Duodenal mucosa (tissue), 2 donors: ENCODE measurements around the gene FXYD5.

Experiments used
- H3K27ac ChIP-seq: one replicate; pipeline ENCODE4 v1.7.0; 2013; ENCODE audit warnings: low read depth, low read length
- H3K27me3 ChIP-seq, 2 donors: one replicate each; pipeline ENCODE4 v1.7.0; 2013; ENCODE audit warnings: low read length in 2 of 2, control low read depth in 1 of 2; ENCODE audit not compliant: insufficient read depth in 2 of 2, control insufficient read depth in 1 of 2
- H3K36me3 ChIP-seq, 2 donors: one replicate each; pipeline ENCODE4 v1.7.0; 2013; ENCODE audit warnings: low read length in 2 of 2, control low read depth in 1 of 2; ENCODE audit not compliant: insufficient read depth in 2 of 2, control insufficient read depth in 1 of 2
- H3K4me1 ChIP-seq, 2 donors: one replicate each; pipeline ENCODE4 v1.7.0; 2013; ENCODE audit warnings: low read length in 2 of 2, control low read depth in 1 of 2; ENCODE audit not compliant: insufficient read depth in 2 of 2, control insufficient read depth in 1 of 2
- H3K4me3 ChIP-seq, 2 donors: one replicate each; pipeline ENCODE4 v1.7.0; 2013; ENCODE audit warnings: low read length in 2 of 2, low read depth in 1 of 2
- H3K9ac ChIP-seq, 2 donors: one replicate each; pipeline ENCODE4 v1.7.0; 2013; ENCODE audit warnings: low read length in 2 of 2, low read depth in 1 of 2
- H3K9me3 ChIP-seq, 2 donors: one replicate each; pipeline ENCODE4 v1.7.0; 2013; ENCODE audit warnings: low read length in 2 of 2, control low read depth in 1 of 2; ENCODE audit not compliant: control insufficient read depth in 1 of 2

The FXYD5 gene

GRCh38 chr19:35119578-35120155, 34.9 kb upstream of the FXYD5 start:
- Histone ChIP-seq H3K4me1 (peaks cover 51 to 68% of the 10 kb centered on the region in 2 donors), H3K9me3 (no peaks in the 10 kb centered on the region), H3K9ac (no peak overlapping the region), H3K36me3 (no peaks in the 10 kb centered on the region), H3K27me3 (no peaks in the 10 kb centered on the region), H3K27ac (no peak overlapping the region), H3K4me3 (no peak overlapping the region)

GRCh38 chr19:35120492-35120891, 34.0 kb upstream of the FXYD5 start:
- no peaks in the 10 kb centered on the region for H3K27me3 ChIP-seq
- no peaks in the 10 kb centered on the region for H3K9me3 ChIP-seq
- no peak overlapping the region for H3K27ac ChIP-seq
- no peak overlapping the region for H3K9ac ChIP-seq
- peak overlapping the region in 1 of 2 donors; percentile 6 for H3K4me3 ChIP-seq
- H3K36me3 ChIP-seq = no peaks in the 10 kb centered on the region
- peaks cover 50 to 66% of the 10 kb centered on the region in 2 donors for H3K4me1 ChIP-seq

- Histone ChIP-seq H3K9me3 (no peaks in the 10 kb centered on the region), H3K36me3 (no peaks in the 10 kb centered on the region), H3K27ac (no peak overlapping the region), H3K9ac (no peak overlapping the region), H3K27me3 (no peaks in the 10 kb centered on the region), H3K4me3 (peak overlapping the region in 1 of 2 donors; percentile 6), H3K4me1 (peaks cover 50 to 68% of the 10 kb centered on the region in 2 donors)
These were observed 33.6 kb upstream of the FXYD5 start for GRCh38 chr19:35120898-35121297.

GRCh38 chr19:35122687-35123551, 31.6 kb upstream of the FXYD5 start:
- Histone ChIP-seq H3K4me3 (no peak overlapping the region), H3K4me1 (peaks cover 50% of the 10 kb centered on the region in 2 donors)

GRCh38 chr19:35123573-35123972, 31.0 kb upstream of the FXYD5 start:
- Histone ChIP-seq H3K36me3 (no peaks in the 10 kb centered on the region), H3K27ac (no peak overlapping the region), H3K4me1 (peaks cover 44 to 47% of the 10 kb centered on the region in 2 donors), H3K9me3 (no peaks in the 10 kb centered on the region), H3K27me3 (no peaks in the 10 kb centered on the region), H3K4me3 (peak overlapping the region in 1 of 2 donors; percentile 76), H3K9ac (no peak overlapping the region)

More at GRCh38 chr19:35122687-35123551, 31.6 kb upstream of the FXYD5 start:
- Histone ChIP-seq H3K36me3 (no peaks in the 10 kb centered on the region), H3K27ac (no peak overlapping the region), H3K9ac (no peak overlapping the region), H3K27me3 (no peaks in the 10 kb centered on the region), H3K9me3 (no peaks in the 10 kb centered on the region)

- no peaks in the 10 kb centered on the region for H3K27me3 ChIP-seq
- H3K9me3 ChIP-seq = no peaks in the 10 kb centered on the region
- H3K4me1 ChIP-seq = peaks cover 36 to 41% of the 10 kb centered on the region in 2 donors
- no peaks in the 10 kb centered on the region for H3K36me3 ChIP-seq
- peak overlapping the region; percentile 76 to 81 for H3K4me3 ChIP-seq
- peak overlapping the region; percentile 35 for H3K27ac ChIP-seq
- peak overlapping the region; percentile 62 to 80 for H3K9ac ChIP-seq
These were observed 30.2 kb upstream of the FXYD5 start for GRCh38 chr19:35124098-35125060.

- H3K4me3 ChIP-seq = no peak overlapping the region
- H3K9ac ChIP-seq = no peak overlapping the region
- H3K9me3 ChIP-seq = no peaks in the 10 kb centered on the region
- H3K36me3 ChIP-seq = no peaks in the 10 kb centered on the region
- no peak overlapping the region for H3K27ac ChIP-seq
- no peaks in the 10 kb centered on the region for H3K27me3 ChIP-seq
- peaks cover 32% of the 10 kb centered on the region in 2 donors for H3K4me1 ChIP-seq
These were observed 29.2 kb upstream of the FXYD5 start for GRCh38 chr19:35125270-35125717.

- H3K9ac ChIP-seq = no peak overlapping the region
- H3K4me1 ChIP-seq = peaks cover 25% of the 10 kb centered on the region in 2 donors
- no peak overlapping the region for H3K4me3 ChIP-seq
- no peaks in the 10 kb centered on the region for H3K36me3 ChIP-seq
- H3K27ac ChIP-seq = no peak overlapping the region
- H3K27me3 ChIP-seq = no peaks in the 10 kb centered on the region
- no peaks in the 10 kb centered on the region for H3K9me3 ChIP-seq
These were observed 28.5 kb upstream of the FXYD5 start for GRCh38 chr19:35125749-35126623.

GRCh38 chr19:35126624-35126959, 27.9 kb upstream of the FXYD5 start:
- no peak overlapping the region for H3K9ac ChIP-seq
- no peak overlapping the region for H3K27ac ChIP-seq
- H3K36me3 ChIP-seq = no peaks in the 10 kb centered on the region
- no peaks in the 10 kb centered on the region for H3K9me3 ChIP-seq
- no peaks in the 10 kb centered on the region for H3K27me3 ChIP-seq
- H3K4me1 ChIP-seq = peaks cover 19 to 22% of the 10 kb centered on the region in 2 donors
- no peak overlapping the region for H3K4me3 ChIP-seq
